ENCODE results near the gene LINC01488.

The LINC01488 gene

GRCh38 chr11:69535908-69536307, 54.4 kb downstream of the LINC01488 start:
- DNase-seq, result no peak

GRCh38 chr11:69536406-69536805, 54.9 kb downstream of the LINC01488 start:
- DNase-seq, result no peak

GRCh38 chr11:69537126-69537525, 55.7 kb downstream of the LINC01488 start:
- no peak for DNase-seq

GRCh38 chr11:69537855-69538640, 56.6 kb downstream of the LINC01488 start:
- no peak for DNase-seq

- no peak for DNase-seq
Measured at GRCh38 chr11:69538854-69539253, 57.4 kb downstream of the LINC01488 start.

- DNase-seq, result no peak
Measured at GRCh38 chr11:69539416-69540117, 58.1 kb downstream of the LINC01488 start.

GRCh38 chr11:69540118-69541000, 58.9 kb downstream of the LINC01488 start:
- no peak for DNase-seq

GRCh38 chr11:69541001-69541285, 59.5 kb downstream of the LINC01488 start:
- DNase-seq, result no peak

GRCh38 chr11:69541501-69542313, 60.2 kb downstream of the LINC01488 start:
- DNase-seq, result no peak

- no peak for DNase-seq
Measured at GRCh38 chr11:69542314-69543168, 61.1 kb downstream of the LINC01488 start.

All from stimulated activated CD4-positive, alpha-beta T cell treated with anti-CD3 and anti-CD28 coated beads, Interleukin-2, amount 100 ng/mL, for 48 hours (primary cell).